Activated CD4-positive, alpha-beta memory T cell treated with anti-CD3 and anti-CD28 coated beads for 36 hours (primary cell): Measurements from ENCODE around the gene DHDH. TPM values are rescaled to one million over a fixed set of nuclear protein-coding genes. Genes with fewer than 3 reads are reported as not detected.

ENCODE experiments used
- CTCF ChIA-PET: fragments of 350-600 bp; sonication (Branson Sonifier 250); formaldehyde crosslinking; loops from one replicate; lab custom pipeline; 2021; ENCODE audit warnings: antibody characterized with exemption, inconsistent platforms; lab: Charles Lee
- POLR2A ChIA-PET: fragments of 350-600 bp; sonication (Branson Sonifier 250); formaldehyde crosslinking; loops from one replicate; lab custom pipeline; 2021; ENCODE audit warnings: antibody characterized with exemption; lab: Charles Lee
- DNase-seq: peaks from one replicate; pipeline ENCODE4 v3.0.0-alpha.2; 2020
- H3K27ac Mint-ChIP-seq: one replicate; pipeline ENCODE4 v1.8.0; 2021; ENCODE audit warnings: mixed read lengths
- H3K27me3 Mint-ChIP-seq: one replicate; pipeline ENCODE4 v1.8.0; 2021; ENCODE audit warnings: mixed read lengths
- H3K36me3 Mint-ChIP-seq: one replicate; pipeline ENCODE4 v1.8.0; 2021; ENCODE audit warnings: mixed read lengths
- H3K4me1 Mint-ChIP-seq: one replicate; pipeline ENCODE4 v1.8.0; 2021; ENCODE audit warnings: low read depth, mixed read lengths
- H3K4me3 Mint-ChIP-seq: one replicate; pipeline ENCODE4 v1.8.0; 2021; ENCODE audit warnings: mild to moderate bottlenecking, mixed read lengths
- H3K9me3 Mint-ChIP-seq: one replicate; pipeline ENCODE4 v1.8.0; 2021; ENCODE audit warnings: mixed read lengths
- intact Hi-C: fragments of 100-400 bp; cut with micrococcal nuclease; formaldehyde crosslinking; loops from one replicate; pipeline ENCODE4 v1.15.1; 2023
- total RNA-seq, 2 experiments: library from RNA; stranded (reverse); gene quantifications; one replicate each; pipeline ENCODE4 v1.2.3, GENCODE V29; 2021

DHDH gene
- total RNA-seq, 2 experiments from 2014 or later = 2.0 to 2.8 TPM

DNA sequence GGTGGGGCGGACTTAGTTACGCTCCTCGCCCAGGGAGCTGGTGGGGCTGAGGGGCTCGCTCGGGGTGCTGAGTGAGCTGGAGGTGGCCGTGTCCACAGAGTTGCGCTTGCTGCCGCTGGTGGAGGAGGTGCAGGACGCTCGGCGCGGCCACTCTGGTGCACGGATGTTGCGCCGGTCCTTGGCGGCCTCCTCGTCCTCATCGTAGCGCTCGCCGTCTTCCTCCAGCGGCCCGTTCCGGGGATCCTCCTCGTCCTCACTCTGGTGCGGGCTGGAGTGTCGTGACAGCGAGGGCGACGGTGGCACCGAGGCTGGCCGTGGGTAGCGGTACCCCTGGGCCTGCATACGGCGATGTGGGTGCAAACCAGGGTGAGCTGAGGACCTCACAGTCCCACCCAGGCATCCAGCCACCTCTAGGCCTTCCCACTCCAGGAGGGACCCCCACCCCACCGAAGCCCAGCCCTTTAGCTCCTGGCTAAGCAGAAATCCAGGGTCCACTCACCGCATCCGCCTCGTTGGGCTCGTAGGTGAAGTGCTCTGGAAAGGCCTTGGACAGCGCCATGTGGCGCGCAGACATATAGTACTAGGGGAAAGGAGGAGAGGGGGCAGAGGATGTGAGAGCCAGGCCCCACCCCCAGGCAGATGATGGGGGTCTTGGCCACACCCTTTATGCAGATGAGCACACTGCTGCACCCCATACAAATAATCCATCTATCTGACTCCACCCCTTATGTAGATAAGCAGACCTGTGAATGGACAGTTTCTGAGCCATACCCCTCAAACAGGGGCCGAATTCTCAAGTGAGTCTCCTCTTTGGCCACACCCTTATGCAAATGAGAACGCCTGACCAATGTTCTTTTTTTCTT, 36.0 kb downstream of the DHDH start:
- no peaks in the 10 kb centered on the region for H3K9me3 Mint-ChIP-seq
- ChIA-PET POLR2A (interaction anchor here (1.9 kb wide), 1 partner anchor 93 kb away, joined by 7 read pairs; no protein-coding TSS in a partner anchor), CTCF (interaction anchor here (0.6 to 6.5 kb wide), 18 partner anchors 11 to 480 kb away, joined by 3 to 52 read pairs (median 8); partner anchors contain the start of genes BAX, BCAT2, DHDH and GYS1)
- intact Hi-C loops = loop anchor here (2.0 to 5.0 kb wide), 4 partner anchors 37 to 175 kb away; partner anchors contain the start of genes DHDH and HSD17B14
- H3K36me3 Mint-ChIP-seq = peaks cover 36% of the 10 kb centered on the region
- H3K27ac Mint-ChIP-seq = no peak overlapping the region
- DNase-seq = no peak
- no peaks in the 10 kb centered on the region for H3K27me3 Mint-ChIP-seq
- peaks cover 25% of the 10 kb centered on the region for H3K4me1 Mint-ChIP-seq
- H3K4me3 Mint-ChIP-seq = no peak overlapping the region

GRCh38 chr19:48970139-48970766, 36.8 kb downstream of the DHDH start:
- H3K36me3 Mint-ChIP-seq = peaks cover 36% of the 10 kb centered on the region
- no peak for DNase-seq

DNA sequence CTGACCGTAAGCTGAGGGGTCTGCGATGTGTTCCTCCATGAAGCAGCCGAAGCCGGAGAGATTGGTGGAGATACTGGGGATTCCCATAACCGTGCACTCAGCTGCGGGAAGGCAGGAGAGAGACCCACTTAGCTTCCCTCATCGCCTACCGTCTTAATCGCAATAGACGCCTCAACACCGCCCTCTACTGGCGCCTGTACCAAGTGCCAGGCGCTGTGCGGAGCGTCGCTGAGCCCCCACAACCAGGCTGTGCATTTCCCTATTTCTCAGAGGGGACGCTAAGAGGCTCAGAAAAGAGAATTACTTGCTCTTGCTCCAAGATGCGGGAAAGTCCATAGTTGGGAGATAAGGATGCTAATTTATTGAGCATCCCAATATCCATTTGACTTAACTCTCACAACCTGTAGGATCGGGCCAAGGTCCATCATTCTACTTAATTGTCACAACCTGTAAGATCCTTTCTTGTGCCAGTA, 37.5 kb downstream of the DHDH start:
- ChIA-PET CTCF (interaction anchor here (0.6 to 6.5 kb wide), 41 partner anchors 9 to 705 kb away, joined by 3 to 52 read pairs (median 4); partner anchors contain the start of genes BAX, BCAT2, DHDH and GYS1), POLR2A (interaction anchor here (0.9 to 1.9 kb wide), 2 partner anchors 16 to 95 kb away, joined by 3 to 7 read pairs; no protein-coding TSS in a partner anchor)
- H3K4me1 Mint-ChIP-seq = peaks cover 21% of the 10 kb centered on the region
- peaks cover 29% of the 10 kb centered on the region for H3K36me3 Mint-ChIP-seq
- peak; percentile 87 for DNase-seq
- H3K4me3 Mint-ChIP-seq = no peak overlapping the region
- no peaks in the 10 kb centered on the region for H3K27me3 Mint-ChIP-seq
- no peak overlapping the region for H3K27ac Mint-ChIP-seq
- H3K9me3 Mint-ChIP-seq = no peaks in the 10 kb centered on the region
- intact Hi-C loops = loop anchor here (2.0 kb wide), 3 partner anchors 38 to 176 kb away; partner anchors contain the start of genes DHDH and HSD17B14

More at GRCh38 chr19:48970139-48970766, 36.8 kb downstream of the DHDH start:
- Mint-ChIP-seq H3K4me1 (peaks cover 22% of the 10 kb centered on the region), H3K4me3 (no peak overlapping the region), H3K9me3 (no peaks in the 10 kb centered on the region), H3K27ac (no peak overlapping the region), H3K27me3 (no peaks in the 10 kb centered on the region)
- ChIA-PET CTCF (interaction anchor here (0.6 to 6.5 kb wide), 40 partner anchors 8 to 231 kb away, joined by 3 to 52 read pairs (median 4); partner anchors contain the start of genes BAX, BCAT2, DHDH and GYS1), POLR2A (interaction anchor here (0.9 to 1.9 kb wide), 2 partner anchors 15 to 94 kb away, joined by 3 to 7 read pairs; no protein-coding TSS in a partner anchor)
- intact Hi-C loops = loop anchor here (2.0 kb wide), 3 partner anchors 37 to 175 kb away; partner anchors contain the start of genes DHDH and HSD17B14

GRCh38 chr19:48975947-48976847, 42.7 kb downstream of the DHDH start:
- CTCF ChIA-PET = interaction anchor here (1.0 to 2.6 kb wide), 6 partner anchors 11 to 187 kb away, joined by 3 to 14 read pairs (median 4); partner anchors contain the start of genes GYS1 and RUVBL2
- DNase-seq = peak; percentile 47
- Mint-ChIP-seq H3K4me3 (no peak overlapping the region), H3K27me3 (no peaks in the 10 kb centered on the region), H3K9me3 (no peaks in the 10 kb centered on the region), H3K4me1 (peaks cover 5% of the 10 kb centered on the region), H3K27ac (peak overlapping the region; percentile 19), H3K36me3 (peaks cover 18% of the 10 kb centered on the region)
- POLR2A ChIA-PET = interaction anchor here (1.6 kb wide), 1 partner anchor 8 kb away, joined by 5 read pairs; no protein-coding TSS in a partner anchor
- intact Hi-C loops = no loop called here

DNA sequence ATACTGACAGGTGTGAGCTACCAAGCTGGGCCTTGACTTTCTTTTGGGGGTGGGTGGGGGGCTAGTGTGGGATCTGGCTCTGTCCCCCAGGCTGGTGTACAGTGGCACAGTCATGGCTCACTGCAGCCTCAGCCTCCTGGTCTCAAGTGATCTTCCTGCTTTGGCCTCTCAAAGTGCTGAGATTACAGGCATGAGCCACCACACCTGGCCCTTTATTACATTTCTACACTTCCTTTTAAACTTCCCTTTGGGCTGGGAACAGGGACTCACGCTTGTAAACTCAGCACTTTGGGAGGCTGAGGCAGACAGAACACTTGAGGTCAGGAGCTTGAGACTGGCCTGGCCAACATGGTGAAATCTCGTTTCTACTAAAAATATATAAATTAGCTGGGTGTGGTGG, 43.6 kb downstream of the DHDH start:
- peaks cover 5% of the 10 kb centered on the region for H3K4me1 Mint-ChIP-seq
- CTCF ChIA-PET = interaction anchor here (1.1 to 2.6 kb wide), 3 partner anchors 10 to 23 kb away, joined by 3 to 14 read pairs (median 8); partner anchors contain the start of genes GYS1 and RUVBL2
- POLR2A ChIA-PET = interaction anchor here (1.6 kb wide), 1 partner anchor 9 kb away, joined by 5 read pairs; no protein-coding TSS in a partner anchor
- H3K9me3 Mint-ChIP-seq = no peaks in the 10 kb centered on the region
- H3K4me3 Mint-ChIP-seq = no peak overlapping the region
- DNase-seq = no peak
- intact Hi-C loops = no loop called here
- H3K36me3 Mint-ChIP-seq = peaks cover 21% of the 10 kb centered on the region
- H3K27ac Mint-ChIP-seq = no peak overlapping the region
- no peaks in the 10 kb centered on the region for H3K27me3 Mint-ChIP-seq

DNA sequence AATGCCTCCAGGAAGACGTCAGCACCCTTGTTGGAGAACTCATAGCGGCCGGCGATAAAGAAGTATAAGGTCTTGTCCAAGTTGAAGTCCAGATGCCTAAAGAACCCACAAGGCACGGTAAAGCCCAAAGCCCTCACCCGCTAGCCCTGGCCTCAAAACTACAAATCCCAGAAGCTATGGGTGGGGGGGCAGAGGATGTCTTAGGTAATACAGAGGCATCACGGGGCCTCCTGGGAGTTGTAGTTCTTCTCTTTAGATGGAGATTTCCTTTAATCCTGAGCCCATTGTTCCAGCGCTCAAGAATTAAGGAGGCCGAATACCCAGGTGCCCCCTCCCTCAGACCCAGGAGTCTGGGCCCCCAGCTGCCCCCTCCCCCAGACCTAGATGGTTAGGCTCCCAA, 48.8 kb downstream of the DHDH start:
- Mint-ChIP-seq H3K4me1 (peaks cover 5% of the 10 kb centered on the region), H3K4me3 (no peak overlapping the region), H3K27ac (no peak overlapping the region), H3K27me3 (no peaks in the 10 kb centered on the region), H3K9me3 (no peaks in the 10 kb centered on the region), H3K36me3 (peaks cover 22% of the 10 kb centered on the region)
- DNase-seq = no peak
- intact Hi-C loops = no loop called here
- CTCF ChIA-PET = interaction anchor here (1.8 to 4.2 kb wide), 3 partner anchors 10 to 12 kb away, joined by 7 to 41 read pairs (median 28); partner anchors contain the start of genes GYS1 and RUVBL2
- POLR2A ChIA-PET = interaction anchor here (1.0 kb wide), 1 partner anchor 16 kb away, joined by 3 read pairs; no protein-coding TSS in a partner anchor

DNA sequence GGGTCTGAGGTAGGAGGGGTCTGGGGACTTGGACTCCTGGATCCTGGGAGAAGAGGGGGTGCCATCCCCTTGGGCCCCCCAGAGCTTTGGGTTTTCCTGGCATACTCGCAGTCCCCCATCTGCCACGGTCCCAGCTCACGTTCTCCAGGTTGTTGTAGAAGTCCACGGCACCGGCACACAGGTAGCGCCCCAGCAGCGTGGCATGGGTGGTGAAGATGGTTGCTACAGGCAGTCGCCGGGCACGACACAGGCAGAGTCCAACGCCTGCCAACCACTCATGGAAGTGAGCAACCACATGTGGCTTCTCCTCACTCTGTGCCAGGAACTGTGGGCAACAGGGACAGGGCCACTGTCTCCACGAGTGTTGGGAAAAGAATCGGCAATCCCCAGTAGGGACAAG, 52.2 kb downstream of the DHDH start:
- DNase-seq = no peak
- Mint-ChIP-seq H3K9me3 (no peaks in the 10 kb centered on the region), H3K27me3 (no peaks in the 10 kb centered on the region), H3K4me3 (no peak overlapping the region), H3K27ac (no peak overlapping the region), H3K4me1 (peaks cover 13% of the 10 kb centered on the region), H3K36me3 (peaks cover 21% of the 10 kb centered on the region)
- ChIA-PET CTCF (interaction anchor here (0.8 kb wide), 1 partner anchor 15 kb away, joined by 3 read pairs; no protein-coding TSS in a partner anchor), POLR2A (no interaction called here)
- intact Hi-C loops = no loop called here

DNA sequence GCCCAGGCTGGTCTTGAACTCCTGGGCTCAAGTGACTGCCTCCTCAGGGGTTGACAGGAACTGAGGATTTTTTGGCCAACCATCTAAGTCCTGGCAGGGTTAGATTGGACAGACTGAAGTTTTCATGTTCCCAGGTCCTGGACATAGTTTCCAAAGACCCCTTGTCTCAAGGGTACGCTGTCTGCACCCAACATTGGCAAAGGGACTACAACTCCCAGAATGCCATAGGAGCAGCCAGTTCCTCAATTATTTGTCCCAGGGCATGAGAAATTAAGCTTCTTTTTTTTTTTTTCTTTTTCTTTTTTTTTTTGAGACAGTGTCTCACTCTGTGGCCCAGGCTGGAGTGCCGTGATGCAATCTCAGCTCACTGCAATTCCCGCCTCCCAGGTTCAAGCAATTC, 52.7 kb downstream of the DHDH start:
- Mint-ChIP-seq H3K36me3 (peaks cover 21% of the 10 kb centered on the region), H3K4me3 (no peak overlapping the region), H3K4me1 (peaks cover 17% of the 10 kb centered on the region), H3K9me3 (no peaks in the 10 kb centered on the region), H3K27ac (no peak overlapping the region), H3K27me3 (no peaks in the 10 kb centered on the region)
- ChIA-PET POLR2A (no interaction called here), CTCF (interaction anchor here (1.0 to 1.7 kb wide), 2 partner anchors 9 to 14 kb away, joined by 3 to 6 read pairs; no protein-coding TSS in a partner anchor)
- no peak for DNase-seq
- intact Hi-C loops = no loop called here

DNA sequence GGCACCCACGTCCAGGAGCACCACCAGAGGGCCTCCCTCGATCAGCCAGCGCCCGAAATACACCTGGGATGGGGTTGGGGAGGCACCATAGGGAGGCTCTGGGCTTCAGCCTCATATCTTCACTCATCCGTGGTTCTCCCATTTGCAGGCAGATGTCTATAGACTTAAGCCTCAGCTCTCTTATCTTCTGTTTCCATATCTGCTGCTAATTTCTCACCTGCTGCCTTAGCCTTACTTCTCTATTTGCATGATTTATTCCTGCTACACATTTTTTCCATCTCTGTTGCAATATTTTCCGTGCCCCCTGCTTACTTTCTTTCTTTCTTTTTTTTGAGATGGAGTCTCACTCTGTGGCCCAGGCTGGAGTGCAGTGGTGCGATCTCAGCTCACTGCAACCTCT, 53.8 kb downstream of the DHDH start:
- Mint-ChIP-seq H3K36me3 (peaks cover 16% of the 10 kb centered on the region), H3K27me3 (no peaks in the 10 kb centered on the region)
- DNase-seq = no peak

GRCh38 chr19:48988286-48988685, 54.8 kb downstream of the DHDH start:
- Mint-ChIP-seq H3K4me1 (peaks cover 29% of the 10 kb centered on the region), H3K36me3 (peaks cover 11% of the 10 kb centered on the region), H3K9me3 (no peaks in the 10 kb centered on the region), H3K27me3 (no peaks in the 10 kb centered on the region), H3K27ac (no peak overlapping the region), H3K4me3 (no peak overlapping the region)
- ChIA-PET CTCF (no interaction called here), POLR2A (no interaction called here)
- DNase-seq = no peak
- intact Hi-C loops = no loop called here

More for the DNA sequence above, 53.8 kb downstream of the DHDH start:
- ChIA-PET CTCF (interaction anchor here (1.0 to 1.7 kb wide), 3 partner anchors 11 to 17 kb away, joined by 3 to 6 read pairs (median 3); no protein-coding TSS in a partner anchor), POLR2A (no interaction called here)
- H3K4me1 Mint-ChIP-seq = peaks cover 27% of the 10 kb centered on the region
- intact Hi-C loops = no loop called here
- no peak overlapping the region for H3K4me3 Mint-ChIP-seq
- no peaks in the 10 kb centered on the region for H3K9me3 Mint-ChIP-seq
- no peak overlapping the region for H3K27ac Mint-ChIP-seq
